ENCODE data around the gene SEPTIN5.

The SEPTIN5 gene

DNA sequence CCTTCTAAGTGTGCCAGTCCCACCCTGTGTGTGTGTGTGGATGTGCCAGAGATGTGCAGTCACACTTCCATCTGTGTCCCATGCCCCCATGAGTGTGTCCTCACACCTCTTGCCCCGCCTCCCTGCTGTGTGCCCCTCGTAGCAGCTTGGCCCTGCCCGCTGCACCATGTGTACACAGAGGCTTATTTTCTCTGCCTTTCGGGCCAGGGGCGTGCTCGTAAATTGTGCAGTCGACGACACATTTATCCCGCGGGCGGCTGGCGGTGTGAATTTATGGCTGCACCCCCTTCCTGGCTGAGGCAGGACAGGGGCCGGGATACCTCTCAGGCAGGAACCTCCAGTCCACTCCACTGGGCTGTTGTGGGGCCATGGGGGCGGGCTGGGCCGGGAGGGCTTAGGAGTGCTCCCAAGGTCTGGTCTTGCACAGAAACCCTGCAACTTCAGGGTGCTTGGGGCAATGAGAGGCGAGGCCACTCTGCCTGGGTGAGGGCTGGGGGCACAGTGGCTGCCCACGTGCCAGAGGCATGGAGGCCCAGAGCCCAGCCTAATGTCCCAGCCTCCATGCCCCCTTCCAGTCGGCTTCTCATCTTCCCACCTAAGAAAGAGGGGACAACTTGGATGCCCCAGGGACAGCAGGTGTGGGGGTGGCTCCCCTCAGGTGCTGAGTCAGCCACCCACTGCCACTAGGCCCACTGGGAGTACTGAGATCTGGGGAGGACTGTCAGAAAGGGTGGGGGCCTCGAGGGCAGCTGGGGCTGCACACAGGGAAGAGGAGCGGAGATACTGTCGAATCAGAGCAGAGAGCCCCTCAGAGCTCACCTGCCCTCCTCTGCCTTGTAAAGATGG lies 21.6 kb downstream of the SEPTIN5 start:
- DNase-seq, result no peak

DNA sequence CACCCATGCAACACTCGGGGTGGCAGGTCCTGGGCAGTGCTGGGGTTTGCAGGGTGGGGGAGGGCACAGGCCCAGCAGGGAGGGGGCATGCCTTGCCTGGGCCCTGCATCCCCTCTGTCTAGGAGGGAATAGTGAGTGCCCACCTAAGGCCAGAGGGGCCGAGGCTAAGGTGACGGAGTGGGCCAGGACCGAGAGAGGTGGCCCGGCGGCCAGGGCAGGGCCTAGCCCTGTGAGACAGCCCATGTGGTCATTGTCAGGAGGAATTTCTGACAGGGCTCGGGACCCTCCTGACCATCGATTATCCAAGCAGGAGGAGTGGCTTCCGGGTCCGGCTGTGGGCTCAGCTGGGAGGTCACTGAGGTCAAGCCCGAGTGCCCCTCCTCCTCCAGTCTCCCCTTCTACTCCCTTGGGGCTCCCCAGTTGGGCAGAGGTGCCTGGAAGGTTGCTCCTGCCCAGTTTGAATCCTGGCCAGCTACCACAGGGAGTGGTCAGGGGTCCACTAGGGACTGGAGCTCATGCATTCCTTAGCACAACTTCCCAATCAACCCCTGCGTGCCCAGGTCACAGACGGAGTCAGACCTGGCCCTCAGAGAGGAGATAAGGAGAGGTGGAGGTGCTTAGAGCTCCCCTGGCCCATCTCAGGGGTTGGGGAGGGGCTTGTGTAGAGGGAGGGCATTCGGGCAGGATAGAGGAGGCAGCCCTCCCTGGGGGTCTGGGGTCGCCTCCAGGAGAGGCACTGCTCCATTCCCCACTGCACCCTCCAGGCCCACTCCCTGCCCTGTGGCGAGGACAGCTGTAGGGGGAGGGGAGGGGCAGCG lies 23.8 kb downstream of the SEPTIN5 start:
- DNase-seq, result no peak

DNA sequence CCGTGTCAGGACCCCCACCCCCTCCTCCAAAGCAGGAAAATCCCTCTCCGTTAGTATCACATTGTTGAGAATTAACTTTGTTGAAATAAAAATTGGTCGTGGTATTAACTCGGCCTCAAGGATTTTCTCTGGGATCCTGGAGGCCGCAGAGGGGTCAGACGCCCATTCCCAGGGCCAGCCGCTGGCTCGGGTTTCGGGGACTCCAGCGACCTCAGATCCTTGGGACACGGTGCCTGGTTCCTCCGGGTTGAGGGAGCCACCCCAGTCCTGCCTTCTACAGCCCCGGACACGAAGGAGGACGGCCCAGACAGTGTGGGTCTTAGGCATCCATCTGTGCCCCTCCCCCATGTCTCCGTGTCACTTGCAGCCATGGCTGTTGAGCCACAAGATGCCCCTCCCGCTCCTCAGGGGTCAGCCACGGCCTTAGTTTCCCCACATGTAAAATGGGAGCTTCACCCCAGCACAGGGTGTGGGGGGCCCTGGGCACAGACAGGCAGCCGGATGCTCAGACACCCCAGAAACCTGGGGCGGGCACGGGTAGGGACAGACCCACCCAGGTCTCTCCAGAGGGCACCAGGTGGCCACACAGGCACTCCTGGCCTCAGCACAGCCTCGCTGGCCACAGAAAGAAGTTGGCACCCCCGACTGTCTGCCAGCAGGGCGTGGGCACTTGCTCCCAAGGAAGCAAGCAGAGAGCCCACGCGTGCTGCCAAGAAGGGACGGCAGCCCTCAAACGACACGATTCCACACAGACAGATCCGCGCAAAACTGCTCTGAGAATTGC lies 24.6 kb downstream of the SEPTIN5 start:
- no peak for DNase-seq

DNA sequence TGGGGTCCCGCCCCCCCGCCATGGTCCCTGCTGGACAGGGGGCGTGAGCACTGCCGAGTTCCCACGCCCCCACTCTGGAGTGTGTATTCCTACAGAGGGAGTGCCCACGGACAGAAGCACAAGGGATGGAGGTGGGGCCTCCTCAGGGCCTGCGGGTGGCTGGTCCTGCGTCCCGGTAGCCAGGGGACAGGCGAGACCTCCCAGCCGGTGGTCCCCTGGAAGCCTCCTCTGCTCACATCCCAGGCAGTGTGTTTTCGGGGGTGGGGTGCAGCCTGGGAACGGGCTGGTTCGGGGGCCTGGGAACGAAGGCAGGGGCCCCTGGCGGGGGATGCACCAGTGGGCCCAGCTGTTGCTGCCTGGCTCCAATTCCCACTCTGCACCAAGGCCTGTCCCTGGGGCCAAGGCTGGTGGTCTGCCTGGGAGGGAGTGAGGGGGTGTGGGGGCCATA lies 25.2 kb downstream of the SEPTIN5 start:
- DNase-seq, result no peak

DNA sequence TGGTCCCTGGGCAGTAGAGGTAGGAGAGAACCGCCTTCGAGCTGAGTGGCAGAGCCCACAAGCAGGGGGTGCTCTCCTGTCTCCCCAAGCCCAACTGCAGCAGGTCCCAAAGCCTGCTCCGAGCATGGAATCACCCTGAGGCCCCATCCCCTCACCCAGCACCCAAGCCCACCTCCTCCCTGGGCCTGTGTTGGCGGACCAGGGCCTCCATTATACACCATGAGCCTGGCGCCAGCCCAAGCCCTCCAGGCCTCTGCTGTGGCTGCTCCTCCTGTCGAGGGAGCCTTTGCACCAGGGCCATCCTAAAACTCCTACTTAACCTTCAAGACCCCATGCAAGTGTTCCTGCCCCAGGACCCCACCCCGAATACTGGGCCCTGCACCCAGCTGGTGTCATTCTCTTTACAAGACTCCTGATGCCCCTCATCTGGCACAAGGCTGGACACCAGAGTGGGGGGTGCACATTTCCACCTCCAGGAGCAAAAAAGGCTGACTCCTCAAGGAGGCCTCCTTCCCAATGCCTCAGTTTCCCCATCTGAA lies 25.7 kb downstream of the SEPTIN5 start:
- no peak for DNase-seq

DNA sequence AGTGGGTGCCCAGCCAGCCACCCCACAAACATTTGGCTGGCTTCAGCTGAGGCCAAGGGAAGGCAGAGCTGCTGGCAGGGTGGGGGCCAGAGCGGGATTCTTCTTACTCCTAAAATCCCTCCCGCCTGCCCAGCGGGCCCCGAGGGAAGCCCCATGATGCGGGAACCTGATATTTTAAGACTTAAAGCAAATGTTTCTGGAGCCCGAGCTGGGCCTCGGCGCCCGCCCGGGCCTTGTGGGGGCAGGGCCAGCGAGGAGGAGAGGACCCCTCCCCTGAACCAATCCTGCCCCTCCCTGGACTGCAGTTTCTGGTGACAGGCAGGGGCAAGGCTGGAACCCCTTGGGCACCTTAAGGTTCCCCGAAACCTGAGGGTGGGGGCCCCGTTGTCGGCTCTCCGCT lies 26.3 kb downstream of the SEPTIN5 start:
- DNase-seq, result no peak

DNA sequence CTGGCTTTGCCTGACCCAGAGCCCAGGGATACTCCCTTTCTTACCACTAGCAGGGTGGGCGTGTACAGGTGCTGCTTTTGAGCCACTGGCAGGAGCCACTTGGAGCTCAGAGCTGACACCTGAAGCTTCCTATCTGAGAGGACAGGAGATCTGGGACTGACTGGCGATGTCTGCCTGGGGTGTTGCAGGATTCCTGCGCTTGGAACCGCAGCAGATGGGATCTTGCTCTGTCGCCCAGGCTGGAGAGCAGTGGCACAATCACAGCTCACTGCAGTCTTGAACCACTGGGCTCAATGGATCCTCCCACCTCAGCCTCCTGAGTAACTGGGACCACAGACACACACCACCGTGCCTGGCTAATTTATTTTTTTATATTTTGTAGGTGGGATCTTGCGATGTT lies 26.8 kb downstream of the SEPTIN5 start:
- DNase-seq, result no peak

DNA sequence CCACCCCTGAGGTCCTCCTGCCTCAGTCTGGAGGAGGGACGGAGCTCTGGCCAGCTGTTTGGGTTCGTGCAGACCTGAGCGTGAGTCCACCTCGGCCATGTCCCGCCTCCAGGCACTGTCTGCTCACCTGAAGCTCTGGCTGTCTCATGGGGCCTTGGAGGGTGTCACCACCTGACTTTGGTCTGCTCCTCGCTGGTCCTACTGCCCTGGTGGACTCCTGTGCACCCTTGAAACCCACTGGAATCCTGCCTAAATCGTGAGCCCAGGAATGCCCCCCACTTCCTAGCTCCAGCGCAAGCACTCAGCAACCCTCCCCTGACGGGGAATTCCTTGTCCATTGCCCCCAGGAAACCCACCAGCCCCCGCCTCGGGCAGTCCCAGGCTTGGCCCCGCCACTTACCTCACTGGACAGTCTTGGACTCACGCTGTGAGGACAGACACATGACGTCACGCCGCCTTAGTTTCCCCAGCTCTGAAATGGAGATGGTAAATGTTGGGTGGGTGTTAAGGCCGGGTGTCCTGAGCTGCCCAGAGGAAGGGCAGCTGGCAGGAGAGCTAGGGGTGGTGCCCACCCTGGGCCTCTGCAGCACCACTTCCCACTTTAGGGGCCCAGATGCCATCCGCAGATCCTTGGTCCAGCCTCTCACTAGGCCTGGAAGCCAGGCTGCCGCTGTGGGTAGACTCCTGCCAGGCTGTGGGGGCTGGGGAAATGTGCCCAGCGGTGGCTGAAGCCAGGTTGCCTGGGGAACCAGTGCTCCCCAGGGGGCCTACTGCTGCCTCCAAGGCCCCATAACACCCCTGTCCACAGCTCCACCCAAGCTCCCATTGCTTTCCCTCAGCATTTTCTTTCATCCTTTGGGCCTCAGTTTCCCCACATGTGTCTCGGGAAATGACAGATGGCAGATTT lies 28.1 kb downstream of the SEPTIN5 start:
- no peak for DNase-seq

DNA sequence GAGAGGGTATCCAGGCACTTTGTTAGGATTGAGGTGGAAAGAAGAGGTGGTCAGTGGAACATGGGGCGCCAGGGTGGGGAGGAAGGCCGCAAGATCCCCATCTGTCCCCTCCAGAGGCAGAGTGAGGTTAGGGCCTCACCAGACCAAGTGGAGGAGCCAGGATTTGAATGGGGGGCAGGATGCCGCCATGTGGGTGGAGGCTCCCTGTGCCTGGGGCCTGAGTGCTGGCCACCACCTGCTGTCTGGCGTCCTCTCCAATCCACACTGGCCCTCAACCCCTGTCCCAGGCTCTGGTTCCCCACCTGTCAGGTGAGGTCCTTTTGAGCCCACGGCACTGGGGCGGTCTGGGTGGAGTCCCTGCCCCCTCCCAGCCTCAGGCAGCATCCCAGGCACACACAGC lies 28.8 kb downstream of the SEPTIN5 start:
- no peak for DNase-seq

DNA sequence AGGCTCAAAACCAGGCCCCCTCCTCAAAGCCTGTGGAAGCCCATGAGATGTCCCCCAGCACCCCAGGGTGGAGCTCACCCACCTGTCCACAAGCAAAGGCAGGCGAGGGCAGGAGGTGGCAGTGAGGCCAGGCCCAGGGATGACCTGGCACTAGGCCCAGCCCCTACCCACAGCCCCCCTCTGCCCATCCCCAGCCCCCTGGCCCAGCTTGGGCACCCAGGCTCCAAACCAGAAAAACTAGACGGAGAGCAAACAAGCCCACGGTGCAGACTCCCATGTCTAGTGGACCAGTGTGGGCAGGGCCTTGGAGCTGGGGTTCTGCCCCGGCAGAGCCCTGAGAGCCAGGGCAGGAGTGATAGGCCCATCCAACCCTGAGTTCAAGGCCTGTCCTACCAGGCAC lies 29.3 kb downstream of the SEPTIN5 start:
- no peak for DNase-seq

DNA sequence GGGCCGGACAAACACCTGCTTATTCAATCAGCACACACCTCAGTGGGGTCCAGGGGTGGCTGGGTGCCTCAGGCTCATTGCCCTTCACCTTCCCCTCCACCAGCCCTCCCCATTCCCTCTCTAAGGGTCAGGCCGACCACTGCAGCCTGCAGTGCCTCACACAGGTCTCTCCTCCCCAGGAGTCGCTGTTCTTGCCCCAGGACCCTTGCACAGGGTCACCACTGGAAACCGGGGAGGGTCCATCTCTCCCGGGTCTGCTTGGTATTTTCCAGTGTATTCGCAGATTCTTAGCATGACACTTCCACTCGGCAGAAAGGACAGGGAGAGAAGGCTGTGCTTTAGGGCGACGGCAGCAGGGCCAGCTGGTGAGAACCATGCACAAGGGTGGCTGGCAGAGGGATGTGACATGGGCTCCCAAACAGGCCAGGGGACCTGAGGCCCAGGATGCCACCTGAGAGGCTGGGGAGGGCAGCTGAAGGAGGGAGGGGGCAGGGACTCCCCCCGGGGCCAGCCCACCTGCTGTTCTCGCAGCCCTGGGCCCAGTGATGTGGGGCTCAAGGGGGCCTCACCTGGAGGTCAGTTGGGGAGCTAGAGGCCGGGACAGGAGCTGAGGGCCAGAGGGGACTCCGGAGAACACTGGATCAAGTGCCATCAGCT lies 30.2 kb downstream of the SEPTIN5 start:
- DNase-seq, result no peak

DNA sequence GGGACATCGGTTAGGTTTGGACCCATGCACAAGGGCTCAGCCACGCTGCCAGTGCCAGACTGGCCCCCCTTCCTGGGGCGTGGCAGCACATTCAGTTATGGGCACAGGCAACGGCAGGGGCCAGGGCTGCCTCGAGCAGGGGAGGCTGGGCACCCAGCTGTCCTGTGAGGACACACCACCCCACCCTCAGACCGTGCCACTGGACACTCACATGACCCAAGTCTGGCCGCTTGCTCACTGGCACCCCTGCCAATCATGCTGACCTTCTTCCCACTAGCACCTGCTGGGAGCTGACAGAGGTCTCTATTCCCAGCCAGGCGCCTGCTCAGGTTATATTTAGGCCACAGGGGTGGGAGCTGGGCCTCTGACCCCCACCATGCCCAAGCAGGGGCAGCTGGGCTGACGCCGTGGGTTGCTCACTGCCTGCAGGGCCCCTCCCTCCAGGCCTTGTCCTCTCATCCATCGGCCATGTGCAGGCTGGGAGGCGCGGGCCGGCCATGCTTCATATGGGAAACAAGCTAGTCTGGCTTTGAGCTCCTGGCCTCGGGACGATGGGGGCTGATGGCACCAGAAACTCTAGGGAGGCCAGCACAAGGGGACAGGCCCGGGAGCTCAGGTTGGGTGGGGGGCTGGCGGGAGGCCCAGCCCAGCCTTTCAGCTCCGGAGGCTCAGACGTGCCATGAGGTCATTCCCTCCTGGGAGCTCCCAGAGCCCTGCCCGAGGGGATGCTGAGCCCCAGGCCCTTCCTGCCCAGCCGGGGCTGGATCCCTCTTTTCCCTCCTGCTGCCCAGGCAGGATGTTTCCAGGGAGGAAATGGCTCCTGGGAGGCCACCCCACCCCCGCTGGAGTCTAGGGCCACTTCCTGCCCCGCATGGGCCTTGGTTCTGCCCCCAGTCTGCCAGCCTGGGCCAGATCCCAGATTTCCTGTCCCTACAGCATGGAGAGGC lies 31.1 kb downstream of the SEPTIN5 start:
- DNase-seq, result no peak

DNA sequence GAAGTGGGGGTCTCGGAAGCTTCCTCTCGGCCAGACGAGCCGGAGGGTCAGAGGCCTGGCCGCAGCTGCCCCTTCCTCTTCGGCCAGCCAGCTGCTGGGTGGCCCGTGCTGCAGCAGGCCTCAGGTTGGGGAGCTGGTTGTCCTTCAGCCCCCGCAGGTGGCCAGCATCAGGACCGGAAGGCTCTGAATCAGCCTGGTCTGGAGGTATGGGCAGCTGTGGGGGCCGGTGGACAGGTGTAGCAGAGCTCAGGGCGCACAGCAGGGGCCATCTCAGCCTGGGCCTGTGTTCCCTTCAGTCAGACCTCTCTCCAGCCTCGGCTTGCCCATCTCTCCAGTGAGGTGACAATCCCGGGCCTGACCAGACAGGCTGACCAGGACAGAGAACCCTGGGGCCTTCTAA lies 32.4 kb downstream of the SEPTIN5 start:
- no peak for DNase-seq

DNA sequence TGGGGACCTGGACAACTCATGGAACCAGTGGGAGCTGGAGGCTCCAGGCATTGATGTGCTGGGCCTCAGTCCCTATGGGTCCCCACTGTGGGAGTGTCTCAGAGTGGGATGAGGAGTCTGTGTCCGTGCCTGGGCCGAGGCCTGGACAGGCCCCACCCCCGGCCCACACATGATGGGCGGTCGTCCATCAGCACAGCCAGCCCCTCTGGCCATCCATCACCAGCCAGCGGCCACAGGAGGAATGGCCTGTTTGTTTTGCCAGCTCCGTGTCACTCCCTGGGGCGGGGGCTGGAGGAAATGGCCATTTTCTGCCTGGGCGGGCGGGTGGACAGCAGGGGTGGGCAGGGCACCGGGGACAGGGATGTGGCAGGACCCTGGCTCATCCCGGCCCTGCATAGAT lies 33.2 kb downstream of the SEPTIN5 start:
- DNase-seq, result no peak

DNA sequence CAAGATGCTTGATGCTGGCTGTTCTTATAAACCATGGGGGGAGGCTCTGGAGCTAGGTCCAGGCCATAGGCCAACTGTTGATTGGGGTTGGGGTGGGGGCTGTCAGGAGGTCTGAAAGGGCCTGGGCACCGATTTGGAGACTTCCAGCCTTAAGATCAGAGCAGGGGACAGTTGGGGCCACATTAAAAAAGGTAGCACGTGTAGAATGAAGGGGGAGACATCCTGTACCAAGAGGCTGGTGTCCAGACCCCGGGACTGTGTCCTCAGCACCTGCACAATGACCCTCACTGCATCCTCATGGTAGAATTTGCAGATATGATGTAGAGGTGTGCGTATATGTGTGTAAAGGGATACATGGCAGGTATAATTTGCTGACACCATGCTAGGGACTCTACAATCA lies 33.8 kb downstream of the SEPTIN5 start:
- no peak for DNase-seq

DNA sequence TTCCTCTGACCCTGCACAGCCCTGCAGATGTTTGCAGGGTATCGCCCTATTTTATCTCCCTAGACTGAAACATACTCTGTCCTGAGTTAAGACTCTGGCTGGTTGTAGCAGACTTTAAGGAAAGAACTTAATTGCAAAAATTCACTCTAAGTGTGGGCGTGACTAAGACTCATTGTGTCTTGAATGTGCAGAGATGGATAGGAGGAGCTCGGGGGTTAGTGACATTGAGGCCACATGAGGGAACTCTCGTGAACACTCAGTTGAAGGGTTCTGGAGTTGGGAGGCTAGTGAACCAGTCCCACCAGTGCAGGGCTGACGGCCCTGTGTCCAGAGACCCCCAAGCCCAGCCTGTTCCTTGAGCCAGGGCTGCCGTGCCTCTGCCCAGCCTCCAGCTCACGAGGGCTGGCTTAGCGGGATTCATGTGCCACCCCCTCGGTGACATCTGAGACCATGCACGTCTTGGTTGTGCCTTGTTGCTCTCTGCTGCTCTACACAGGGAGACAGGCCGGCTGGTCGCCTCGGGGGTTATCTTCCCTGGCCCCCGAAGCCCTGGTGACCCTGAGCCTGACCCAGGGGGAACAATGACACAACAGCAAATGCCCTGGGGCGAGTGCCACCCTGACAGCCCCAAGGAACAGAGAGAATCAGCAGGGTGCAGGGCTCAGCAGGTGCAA lies 34.8 kb downstream of the SEPTIN5 start:
- DNase-seq, result no peak

DNA sequence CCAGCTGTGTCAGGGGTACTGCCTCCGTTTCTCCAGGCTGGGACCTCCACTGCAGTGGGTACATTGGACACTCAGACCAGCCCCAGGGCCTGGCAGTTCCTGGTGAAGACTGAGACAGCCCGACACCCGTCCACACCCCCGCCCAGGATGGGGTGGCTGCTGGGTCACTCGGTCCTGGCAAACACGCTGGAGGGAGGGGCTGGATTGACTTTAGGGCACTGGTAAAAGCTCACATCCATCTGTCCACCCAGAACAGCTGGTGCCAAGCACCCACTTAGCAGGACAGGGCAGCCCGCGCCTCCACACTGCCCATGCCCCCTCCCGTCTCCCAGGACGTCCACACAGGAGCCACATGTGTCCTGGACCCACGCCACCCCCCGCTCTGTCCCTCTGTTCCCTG lies 35.6 kb downstream of the SEPTIN5 start:
- DNase-seq, result no peak

DNA sequence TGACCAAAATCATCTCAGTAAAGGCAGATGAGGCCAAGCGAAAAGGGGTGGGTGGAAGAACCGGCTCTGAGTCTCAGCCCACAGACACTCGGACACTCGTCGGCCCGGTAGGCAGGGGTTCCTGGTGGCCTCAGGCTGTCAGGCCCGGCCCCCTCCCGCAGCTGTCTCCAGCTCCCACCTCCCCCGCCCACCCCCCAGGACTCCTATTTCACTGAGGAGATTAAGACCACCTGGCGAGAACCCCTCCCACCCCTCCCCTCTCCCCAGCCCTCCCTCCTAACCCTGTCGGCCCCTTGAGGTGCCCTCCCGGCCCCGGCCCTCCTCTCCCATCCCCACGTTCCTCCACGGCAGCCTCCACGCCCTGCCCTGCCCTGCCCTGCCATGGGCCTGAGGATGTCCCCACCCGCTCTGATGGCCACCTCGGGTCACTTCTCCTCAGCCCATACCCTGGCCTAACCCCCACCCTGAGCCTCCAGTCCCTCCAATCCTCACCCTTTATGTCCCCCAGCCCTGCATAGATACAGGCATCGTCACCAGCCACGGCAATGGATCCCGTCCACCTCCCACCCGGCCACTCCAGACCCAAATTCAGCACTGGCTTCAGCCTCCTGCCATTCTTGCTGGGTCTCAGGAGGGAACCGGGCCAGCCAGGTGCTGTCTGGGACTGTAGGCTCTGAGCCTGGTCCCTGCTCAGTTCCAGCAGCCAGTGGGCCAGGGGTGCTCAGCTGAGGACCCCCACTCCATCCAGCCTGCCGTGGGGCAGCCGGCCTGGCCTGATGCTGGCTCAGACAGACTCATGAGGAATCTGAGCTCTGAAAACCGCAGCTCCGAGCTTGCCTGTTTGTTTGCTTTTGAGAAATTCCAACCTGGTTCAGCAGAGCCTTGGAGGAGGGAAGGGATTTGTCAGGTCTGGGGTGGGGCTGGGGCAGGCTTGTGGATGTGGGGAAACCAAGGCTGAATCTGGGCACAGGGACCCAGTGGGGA lies 36.5 kb downstream of the SEPTIN5 start:
- peak; percentile 54 for DNase-seq
